Thoracic aorta (tissue), 2 donors: Measurements from ENCODE around the gene RTTN. TPM values are rescaled to one million over a fixed set of nuclear protein-coding genes. Genes with fewer than 3 reads are reported as not detected.
"Not testable (repeated sequence)": the region's sequence is repeated elsewhere in the genome, so short reads cannot be mapped to it uniquely, and the experiment has no call there.

ENCODE experiments used
- ATAC-seq: fragments of 150-250 bp; one replicate; pipeline ENCODE4 v1.8.0; 2017; ENCODE audit warnings: low read depth; ENCODE audit not compliant: insufficient number of reproducible peaks, low FRiP score
- DNase-seq: peaks from one replicate; pipeline ENCODE4 v3.0.0-alpha.2; 2020; ENCODE audit warnings: low spot score
- H3K27ac ChIP-seq, 2 donors: fragments of 200-600 bp; sonication (generic); 1 replicate in 1 of 2; 2 replicates in 1 of 2; pipeline ENCODE4 v1.5.1; 2016; ENCODE audit warnings: mild to moderate bottlenecking in 2 of 2, moderate library complexity in 2 of 2
- H3K27me3 ChIP-seq: fragments of 200-600 bp; sonication (generic); replicated peaks from 2 replicates; pipeline ENCODE4 v1.6.0; 2016; ENCODE audit warnings: mild to moderate bottlenecking; ENCODE audit not compliant: insufficient read depth
- H3K36me3 ChIP-seq: fragments of 200-600 bp; sonication (generic); one replicate; pipeline ENCODE4 v1.5.1; 2016
- H3K4me1 ChIP-seq, 2 donors: fragments of 200-600 bp; sonication (generic); 1 replicate in 1 of 2; 2 replicates in 1 of 2; pipeline versions ENCODE4 v1.5.1 to v1.6.0; 2016; ENCODE audit warnings: low read depth in 2 of 2, mild to moderate bottlenecking in 1 of 2; ENCODE audit not compliant: control insufficient read depth in 1 of 2
- H3K4me3 ChIP-seq: fragments of 200-600 bp; sonication (generic); 2 replicates; pipeline ENCODE4 v1.5.1; 2016; ENCODE audit warnings: mild to moderate bottlenecking
- H3K9me3 ChIP-seq: fragments of 200-600 bp; sonication (generic); 2 replicates; pipeline ENCODE4 v1.5.1; 2016
- total RNA-seq, 2 donors: library from RNA; depleted of rRNA; stranded (reverse); fragments of >200 nt; gene quantifications; one replicate each; pipeline versions ENCODE4 v1.1.0 to v1.2.3, GENCODE V29; 2016
- TF ChIP-seq, protein P1 (sequence below): fragments of 200-600 bp; sonication (generic); IDR thresholded peaks from one replicate; pipeline ENCODE4 v1.5.1; 2019; ENCODE audit warnings: antibody characterized with exemption

Gene RTTN
- total RNA-seq, 2 donors from 2014 or later = 13.1 to 20.7 TPM

GRCh38 chr18:70107091-70107490 lies 98.4 kb downstream of the RTTN start:
- TF ChIP-seq, protein P1, sequence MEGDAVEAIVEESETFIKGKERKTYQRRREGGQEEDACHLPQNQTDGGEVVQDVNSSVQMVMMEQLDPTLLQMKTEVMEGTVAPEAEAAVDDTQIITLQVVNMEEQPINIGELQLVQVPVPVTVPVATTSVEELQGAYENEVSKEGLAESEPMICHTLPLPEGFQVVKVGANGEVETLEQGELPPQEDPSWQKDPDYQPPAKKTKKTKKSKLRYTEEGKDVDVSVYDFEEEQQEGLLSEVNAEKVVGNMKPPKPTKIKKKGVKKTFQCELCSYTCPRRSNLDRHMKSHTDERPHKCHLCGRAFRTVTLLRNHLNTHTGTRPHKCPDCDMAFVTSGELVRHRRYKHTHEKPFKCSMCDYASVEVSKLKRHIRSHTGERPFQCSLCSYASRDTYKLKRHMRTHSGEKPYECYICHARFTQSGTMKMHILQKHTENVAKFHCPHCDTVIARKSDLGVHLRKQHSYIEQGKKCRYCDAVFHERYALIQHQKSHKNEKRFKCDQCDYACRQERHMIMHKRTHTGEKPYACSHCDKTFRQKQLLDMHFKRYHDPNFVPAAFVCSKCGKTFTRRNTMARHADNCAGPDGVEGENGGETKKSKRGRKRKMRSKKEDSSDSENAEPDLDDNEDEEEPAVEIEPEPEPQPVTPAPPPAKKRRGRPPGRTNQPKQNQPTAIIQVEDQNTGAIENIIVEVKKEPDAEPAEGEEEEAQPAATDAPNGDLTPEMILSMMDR = no peak
- H3K4me1 ChIP-seq = no peaks in the 10 kb centered on the region
- no peak for DNase-seq
- H3K27me3 ChIP-seq = no peaks in the 10 kb centered on the region
- H3K27ac ChIP-seq = no peak overlapping the region
- peaks cover 20% of the 10 kb centered on the region for H3K36me3 ChIP-seq
- ATAC-seq = no peak
- no peaks in the 10 kb centered on the region for H3K9me3 ChIP-seq
- H3K4me3 ChIP-seq = no peak overlapping the region

DNA sequence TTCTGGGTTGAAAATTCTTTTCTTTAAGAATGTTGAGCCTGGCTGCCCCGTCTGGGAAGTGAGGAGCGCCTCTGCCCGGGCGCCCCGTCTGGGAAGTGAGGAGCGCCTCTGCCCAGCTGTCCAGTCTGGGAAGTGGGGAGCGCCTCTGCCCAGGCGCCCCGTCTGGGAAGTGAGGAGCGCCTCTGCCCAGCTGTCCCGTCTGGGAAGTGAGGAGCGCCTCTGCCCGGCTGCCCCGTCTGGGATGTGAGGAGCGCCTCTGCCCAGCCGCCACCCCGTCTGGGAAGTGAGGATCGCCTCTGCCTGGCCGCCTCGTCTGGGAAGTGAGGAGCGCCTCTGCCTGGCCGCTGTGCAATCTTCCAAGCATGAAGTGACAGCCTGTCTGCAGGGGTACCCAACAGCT lies 102.6 kb downstream of the RTTN start:
- peaks cover 14% of the 10 kb centered on the region for H3K9me3 ChIP-seq
- H3K4me1 ChIP-seq, ATAC-seq, H3K36me3 ChIP-seq, DNase-seq, H3K27ac ChIP-seq, H3K4me3 ChIP-seq, H3K27me3 ChIP-seq: not testable (repeated sequence)

GRCh38 chr18:70089858-70090257 lies 115.6 kb downstream of the RTTN start:
- DNase-seq = no peak
- TF ChIP-seq, protein P1 = no peak

DNA sequence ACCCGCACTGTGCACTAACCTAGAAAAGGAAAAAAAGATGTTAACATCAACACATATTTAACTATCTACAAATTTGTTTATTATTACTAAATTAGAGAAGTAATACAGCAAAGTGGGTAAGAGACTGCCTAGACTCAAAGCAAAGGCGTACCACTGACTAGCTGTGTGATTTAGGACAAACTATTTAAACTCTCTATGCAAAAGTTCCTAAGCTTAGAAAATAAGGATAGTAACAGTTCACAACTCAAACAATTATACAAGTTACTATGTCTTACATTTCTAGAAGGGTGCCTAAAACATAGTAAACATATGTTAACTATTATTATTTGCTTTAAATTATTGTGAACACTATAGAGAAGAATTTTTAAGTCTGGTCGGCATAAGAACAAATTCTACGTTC lies 119.4 kb downstream of the RTTN start:
- H3K4me3 ChIP-seq = no peak overlapping the region
- DNase-seq (no peak), ATAC-seq (no peak)
- no peaks in the 10 kb centered on the region for H3K9me3 ChIP-seq
- no peaks in the 10 kb centered on the region for H3K4me1 ChIP-seq
- no peaks in the 10 kb centered on the region for H3K27me3 ChIP-seq
- TF ChIP-seq, protein P1 = no peak
- H3K27ac ChIP-seq = no peak overlapping the region
- H3K36me3 ChIP-seq = no peaks in the 10 kb centered on the region

More at GRCh38 chr18:70089858-70090257, 115.6 kb downstream of the RTTN start:
- H3K36me3 ChIP-seq = no peaks in the 10 kb centered on the region
- no peak overlapping the region for H3K27ac ChIP-seq
- H3K4me1 ChIP-seq = no peaks in the 10 kb centered on the region
- H3K9me3 ChIP-seq = no peaks in the 10 kb centered on the region
- H3K27me3 ChIP-seq = no peaks in the 10 kb centered on the region
- ATAC-seq = no peak
- H3K4me3 ChIP-seq = no peak overlapping the region

DNA sequence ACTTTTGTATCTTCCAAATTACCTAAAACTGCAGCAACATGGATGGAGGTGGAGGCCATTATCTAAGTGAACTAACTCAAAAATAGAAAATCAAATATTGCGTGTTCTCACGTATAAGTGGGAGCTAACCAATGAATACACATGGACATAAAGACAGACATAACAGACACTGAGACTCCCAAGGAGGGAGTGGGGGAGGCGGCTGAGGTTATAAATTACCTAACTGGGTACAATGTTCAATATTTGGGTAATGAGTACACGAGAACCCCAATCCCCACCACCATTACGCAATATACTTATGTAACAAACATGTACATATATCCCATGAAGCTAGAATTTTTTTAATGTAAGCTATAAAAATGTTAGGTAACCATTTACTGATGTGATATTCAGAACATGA lies 119.8 kb downstream of the RTTN start:
- ATAC-seq (no peak), DNase-seq (no peak)
- no peaks in the 10 kb centered on the region for H3K4me1 ChIP-seq
- H3K4me3 ChIP-seq = no peak overlapping the region
- H3K36me3 ChIP-seq = no peaks in the 10 kb centered on the region
- TF ChIP-seq, protein P1 = no peak
- H3K9me3 ChIP-seq = no peaks in the 10 kb centered on the region
- no peaks in the 10 kb centered on the region for H3K27me3 ChIP-seq
- no peak overlapping the region for H3K27ac ChIP-seq

- TF ChIP-seq, protein P1 = no peak
- Histone ChIP-seq H3K4me1 (no peaks in the 10 kb centered on the region), H3K27ac (no peak overlapping the region), H3K4me3 (no peak overlapping the region), H3K36me3 (no peaks in the 10 kb centered on the region), H3K27me3 (no peaks in the 10 kb centered on the region), H3K9me3 (no peaks in the 10 kb centered on the region)
- no peak for DNase-seq
- no peak for ATAC-seq
These were observed 123.1 kb downstream of the RTTN start for GRCh38 chr18:70082430-70082829.
